Choroid plexus epithelial cell (primary cell): Measurements from ENCODE around the gene PITX2.

Source experiments
- DNase-seq: peaks from one replicate; pipeline ENCODE4 v3.0.0-alpha.2; 2010; ENCODE audit warnings: low read depth
- H3K4me3 ChIP-seq: 2 replicates; pipeline ENCODE4 v1.5.1; 2011; ENCODE audit warnings: low read depth, mild to moderate bottlenecking, control low read depth, low read length, moderate library complexity
- CTCF ChIP-seq: conservative IDR thresholded peaks from 2 replicates; pipeline ENCODE4 v1.5.1; 2011; ENCODE audit warnings: low read depth, mild to moderate bottlenecking, control low read depth, inconsistent platforms, low read length, moderate library complexity

Gene PITX2

GRCh38 chr4:110663738-110664444, 41.0 kb upstream of the PITX2 start:
- H3K4me3 ChIP-seq: no peak overlapping the region
- DNase-seq: peak; percentile 6
- TF ChIP-seq CTCF: no peak

GRCh38 chr4:110663206-110663605, 40.3 kb upstream of the PITX2 start:
- DNase-seq: no peak
- no peak overlapping the region for H3K4me3 ChIP-seq
- TF ChIP-seq CTCF: no peak

GRCh38 chr4:110660755-110661154, 37.9 kb upstream of the PITX2 start:
- no peak for DNase-seq
- no peak overlapping the region for H3K4me3 ChIP-seq
- no peak for TF ChIP-seq CTCF

- no peak overlapping the region for H3K4me3 ChIP-seq
- DNase-seq: peak; percentile 15
- TF ChIP-seq CTCF: no peak
Observed at GRCh38 chr4:110654254-110654635, 31.4 kb upstream of the PITX2 start.

- no peak overlapping the region for H3K4me3 ChIP-seq
- no peak for DNase-seq
- no peak for TF ChIP-seq CTCF
Observed at GRCh38 chr4:110653321-110654253, 30.7 kb upstream of the PITX2 start.

- no peak for DNase-seq
- no peak overlapping the region for H3K4me3 ChIP-seq
- TF ChIP-seq CTCF: no peak
Observed at GRCh38 chr4:110644008-110644407, 21.1 kb upstream of the PITX2 start.
